NCI-H2029 (cell line): ENCODE results near the gene AGT.

ENCODE experiments used
- DNase-seq: peaks from one replicate; lab custom pipeline; 2025; lab: John Stamatoyannopoulos, UW

The AGT gene

GRCh38 chr1:230713915-230714764 lies at the start of gene AGT:
AGT (minus strand) TSS chr1:230714122; CDS start chr1:230710823, 3,299 bp downstream.
- peak; percentile 22 for DNase-seq

GRCh38 chr1:230761443-230762167 lies 47.7 kb upstream of the AGT start:
- DNase-seq = no peak

- no peak for DNase-seq
These were observed 46.5 kb upstream of the AGT start for GRCh38 chr1:230760360-230760827.

- DNase-seq = no peak
These were observed 45.6 kb upstream of the AGT start for GRCh38 chr1:230759369-230760065.

- DNase-seq = no peak
These were observed 44.9 kb upstream of the AGT start for GRCh38 chr1:230758709-230759368.

GRCh38 chr1:230757856-230758708 lies 44.2 kb upstream of the AGT start:
- DNase-seq = no peak

- DNase-seq = no peak
These were observed 40.9 kb upstream of the AGT start for GRCh38 chr1:230754796-230755195.

GRCh38 chr1:230753586-230754251 lies 39.8 kb upstream of the AGT start:
- peak; percentile 94 for DNase-seq

- no peak for DNase-seq
These were observed 39.3 kb upstream of the AGT start for GRCh38 chr1:230753191-230753585.

GRCh38 chr1:230752407-230752806 lies 38.5 kb upstream of the AGT start:
- DNase-seq = peak; percentile 94

- no peak for DNase-seq
These were observed 37.2 kb upstream of the AGT start for GRCh38 chr1:230750986-230751625.

GRCh38 chr1:230750576-230750975 lies 36.7 kb upstream of the AGT start:
- DNase-seq = no peak

GRCh38 chr1:230749635-230750034 lies 35.7 kb upstream of the AGT start:
- no peak for DNase-seq

- DNase-seq = no peak
These were observed 35.2 kb upstream of the AGT start for GRCh38 chr1:230749150-230749549.

- DNase-seq = peak; percentile 71
These were observed 34.2 kb upstream of the AGT start for GRCh38 chr1:230747890-230748800.

GRCh38 chr1:230747127-230747730 lies 33.3 kb upstream of the AGT start, which contains the start of gene CAPN9:
CAPN9 (plus strand) TSS chr1:230747388; CDS start chr1:230747497, 109 bp downstream.
- DNase-seq = no peak

GRCh38 chr1:230746617-230747016 lies 32.7 kb upstream of the AGT start:
- no peak for DNase-seq

- DNase-seq = no peak
These were observed 31.1 kb upstream of the AGT start for GRCh38 chr1:230745071-230745470.
